Astrocyte (in vitro differentiated cells and primary cell): Measurements from ENCODE around the gene SPNS2. TPM values are rescaled to one million over a fixed set of nuclear protein-coding genes. Genes with fewer than 3 reads are reported as not detected.

ENCODE experiments used
- DNase-seq: peaks from one replicate; pipeline ENCODE4 v3.0.0-alpha.2; 2010; ENCODE audit warnings: low read depth
- FAIRE-seq: peaks from 2 replicates; lab custom pipeline; 2011; peaks lifted over from hg19 to GRCh38; lab: Jason Lieb, UNC
- H2AFZ ChIP-seq: 2 replicates; pipeline ENCODE4 v1.6.0; 2012; ENCODE audit warnings: low read depth, low read length, inconsistent platforms
- H3K27ac ChIP-seq: 2 replicates; pipeline ENCODE4 v1.5.1; 2011; ENCODE audit warnings: low read depth, low read length, inconsistent platforms
- H3K27me3 ChIP-seq: 2 replicates; pipeline ENCODE4 v1.6.0; 2011; ENCODE audit warnings: low read length, inconsistent platforms; ENCODE audit not compliant: insufficient read depth
- H3K36me3 ChIP-seq: 2 replicates; pipeline ENCODE4 v1.5.1; 2011; ENCODE audit warnings: low read length, inconsistent platforms; ENCODE audit not compliant: insufficient read depth
- H3K4me1 ChIP-seq: 2 replicates; pipeline ENCODE4 v1.5.1; 2011; ENCODE audit warnings: low read length, inconsistent platforms; ENCODE audit not compliant: insufficient read depth
- H3K4me2 ChIP-seq: 2 replicates; pipeline ENCODE4 v1.6.0; 2012; ENCODE audit warnings: low read length, inconsistent platforms
- H3K4me3 ChIP-seq: 2 replicates; pipeline ENCODE4 v1.5.1; 2011; ENCODE audit warnings: low read depth, mild to moderate bottlenecking, low read length, inconsistent platforms; ENCODE audit not compliant: insufficient read depth
- H3K79me2 ChIP-seq: 2 replicates; pipeline ENCODE4 v1.6.0; 2012; ENCODE audit warnings: mild to moderate bottlenecking, low read length, inconsistent platforms; ENCODE audit not compliant: insufficient read depth
- H3K9ac ChIP-seq: 2 replicates; pipeline ENCODE4 v1.6.0; 2012; ENCODE audit warnings: mild to moderate bottlenecking, low read length, inconsistent platforms
- H3K9me3 ChIP-seq: 2 replicates; pipeline ENCODE4 v1.5.1; 2012; ENCODE audit warnings: low read depth, mild to moderate bottlenecking, low read length, inconsistent platforms; ENCODE audit not compliant: insufficient read depth
- H4K20me1 ChIP-seq: 2 replicates; pipeline ENCODE4 v1.6.0; 2012; ENCODE audit warnings: low read length, inconsistent platforms; ENCODE audit not compliant: insufficient read depth
- H3K27ac Mint-ChIP-seq: one replicate; pipeline ENCODE4 v1.8.0; 2021; ENCODE audit warnings: mild to moderate bottlenecking, mixed read lengths; ENCODE audit not compliant: unreplicated experiment
- H3K27me3 Mint-ChIP-seq: one replicate; pipeline ENCODE4 v1.8.0; 2021; ENCODE audit warnings: low read depth, mixed read lengths; ENCODE audit not compliant: unreplicated experiment
- H3K36me3 Mint-ChIP-seq: one replicate; pipeline ENCODE4 v1.8.0; 2021; ENCODE audit warnings: low read depth, mixed read lengths; ENCODE audit not compliant: unreplicated experiment
- H3K4me1 Mint-ChIP-seq: one replicate; pipeline ENCODE4 v1.8.0; 2021; ENCODE audit warnings: low read depth, mixed read lengths; ENCODE audit not compliant: unreplicated experiment
- H3K4me3 Mint-ChIP-seq: one replicate; pipeline ENCODE4 v1.8.0; 2021; ENCODE audit warnings: mild to moderate bottlenecking, moderate library complexity, mixed read lengths; ENCODE audit not compliant: unreplicated experiment
- H3K9me3 Mint-ChIP-seq: one replicate; pipeline ENCODE4 v1.8.0; 2021; ENCODE audit warnings: mild to moderate bottlenecking, mixed read lengths; ENCODE audit not compliant: unreplicated experiment
- CTCF ChIP-seq: IDR thresholded peaks from 2 replicates; pipeline ENCODE4 v1.5.1; 2011; ENCODE audit warnings: low read depth, mild to moderate bottlenecking, inconsistent platforms, low read length, moderate library complexity; ENCODE audit not compliant: insufficient read depth
- EZH2 ChIP-seq: IDR thresholded peaks from 2 replicates; pipeline ENCODE4 v1.6.1; 2012; ENCODE audit warnings: mild to moderate bottlenecking, low read length, inconsistent platforms; ENCODE audit not compliant: insufficient read depth
- total RNA-seq: library from RNA; stranded (reverse); gene quantifications from 2 replicates; pipeline ENCODE4 v1.2.1, GENCODE V29; 2021

SPNS2 gene
- total RNA-seq, 1 donor from 2014 or later, result 4.3 TPM

GRCh38 chr17:4542003-4542725 is 43.5 kb downstream of the SPNS2 start:
- TF ChIP-seq CTCF, result no peak
- no peak for TF ChIP-seq EZH2
- H3K9me3 Mint-ChIP-seq, result no peaks in the 10 kb centered on the region
- no peak for FAIRE-seq
- H2AFZ ChIP-seq, result no peak overlapping the region
- no peak overlapping the region for H3K4me3 Mint-ChIP-seq
- DNase-seq, result no peak
- no peak overlapping the region for H3K27ac Mint-ChIP-seq
- no peak overlapping the region for H3K4me3 ChIP-seq
- peaks cover 21% of the 10 kb centered on the region for H4K20me1 ChIP-seq
- H3K27ac ChIP-seq, result no peak overlapping the region
- peaks cover 3% of the 10 kb centered on the region for H3K36me3 Mint-ChIP-seq
- no peaks in the 10 kb centered on the region for H3K4me1 Mint-ChIP-seq
- no peaks in the 10 kb centered on the region for H3K27me3 ChIP-seq
- H3K4me2 ChIP-seq, result no peak overlapping the region
- H3K27me3 Mint-ChIP-seq, result no peaks in the 10 kb centered on the region
- no peaks in the 10 kb centered on the region for H3K4me1 ChIP-seq
- no peaks in the 10 kb centered on the region for H3K9me3 ChIP-seq
- no peaks in the 10 kb centered on the region for H3K79me2 ChIP-seq
- no peak overlapping the region for H3K9ac ChIP-seq
- H3K36me3 ChIP-seq, result peaks cover 4% of the 10 kb centered on the region

DNA sequence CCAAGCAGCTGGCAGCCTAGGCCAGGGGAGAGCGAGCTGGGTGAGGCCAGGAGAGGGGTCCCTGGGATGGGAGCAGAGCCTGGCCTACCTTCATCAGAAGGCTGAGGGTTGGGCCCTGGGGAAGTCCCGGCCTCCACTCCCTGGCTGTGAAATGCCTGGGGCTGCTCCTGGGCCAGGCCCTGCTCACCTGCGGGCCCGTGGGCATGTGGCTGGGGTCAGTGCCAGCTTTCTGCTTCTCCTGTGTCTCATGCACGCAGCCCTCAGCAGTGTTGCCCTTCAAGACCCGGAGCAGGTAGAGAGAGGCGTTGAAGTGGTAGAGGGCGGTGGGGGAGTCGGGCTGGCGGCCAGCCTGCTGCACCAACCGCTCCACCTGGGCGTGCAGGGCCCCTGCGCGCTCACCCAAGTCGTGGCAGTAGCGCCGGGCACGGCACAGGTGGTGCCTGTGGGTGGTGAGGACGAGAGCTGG is 44.1 kb downstream of the SPNS2 start:
- Mint-ChIP-seq H3K9me3 (no peaks in the 10 kb centered on the region), H3K27me3 (no peaks in the 10 kb centered on the region), H3K4me1 (no peaks in the 10 kb centered on the region)

More for the DNA sequence above, 44.1 kb downstream of the SPNS2 start:
- peaks cover 9% of the 10 kb centered on the region for H3K36me3 ChIP-seq
- H4K20me1 ChIP-seq, result peaks cover 21% of the 10 kb centered on the region
- FAIRE-seq (no peak), DNase-seq (no peak)
- no peaks in the 10 kb centered on the region for H3K4me1 ChIP-seq
- H3K4me3 Mint-ChIP-seq, result no peak overlapping the region
- H3K4me3 ChIP-seq, result no peak overlapping the region
- no peak for TF ChIP-seq CTCF
- TF ChIP-seq EZH2, result no peak
- H3K27me3 ChIP-seq, result no peaks in the 10 kb centered on the region
- no peak overlapping the region for H3K27ac Mint-ChIP-seq
- H3K9ac ChIP-seq, result no peak overlapping the region
- H3K36me3 Mint-ChIP-seq, result peaks cover 3% of the 10 kb centered on the region
- no peak overlapping the region for H3K4me2 ChIP-seq
- no peaks in the 10 kb centered on the region for H3K9me3 ChIP-seq
- no peak overlapping the region for H2AFZ ChIP-seq
- no peak overlapping the region for H3K27ac ChIP-seq
- H3K79me2 ChIP-seq, result no peaks in the 10 kb centered on the region
